H7 (cell line): ENCODE results near the gene TFR2. TPM values are rescaled to one million over a fixed set of nuclear protein-coding genes. Genes with fewer than 3 reads are reported as not detected.

Source experiments
- DNase-seq: peaks from one replicate; pipeline ENCODE4 v3.0.0; 2012
- H3K27me3 ChIP-seq: 2 replicates; pipeline ENCODE4 v1.6.0; 2011; ENCODE audit warnings: mild to moderate bottlenecking, low read length; ENCODE audit not compliant: control insufficient read depth, insufficient read depth
- H3K36me3 ChIP-seq: replicated peaks from 2 replicates; pipeline ENCODE4 v1.5.1; 2011; ENCODE audit warnings: low read length; ENCODE audit not compliant: control insufficient read depth, insufficient read depth
- H3K4me3 ChIP-seq: 2 replicates; pipeline ENCODE4 v1.5.1; 2011; ENCODE audit warnings: low read depth, mild to moderate bottlenecking, control low read depth, low read length, moderate library complexity; ENCODE audit not compliant: insufficient read depth
- total RNA-seq: library from RNA; depleted of rRNA; stranded (reverse); fragments of >200 nt; shearing (Covaris generic); gene quantifications from 2 replicates; pipeline ENCODE4 v1.2.3, GENCODE V29; 2014

Gene TFR2
- total RNA-seq, 1 experiment from 2014 or later: 2.0 TPM

DNA sequence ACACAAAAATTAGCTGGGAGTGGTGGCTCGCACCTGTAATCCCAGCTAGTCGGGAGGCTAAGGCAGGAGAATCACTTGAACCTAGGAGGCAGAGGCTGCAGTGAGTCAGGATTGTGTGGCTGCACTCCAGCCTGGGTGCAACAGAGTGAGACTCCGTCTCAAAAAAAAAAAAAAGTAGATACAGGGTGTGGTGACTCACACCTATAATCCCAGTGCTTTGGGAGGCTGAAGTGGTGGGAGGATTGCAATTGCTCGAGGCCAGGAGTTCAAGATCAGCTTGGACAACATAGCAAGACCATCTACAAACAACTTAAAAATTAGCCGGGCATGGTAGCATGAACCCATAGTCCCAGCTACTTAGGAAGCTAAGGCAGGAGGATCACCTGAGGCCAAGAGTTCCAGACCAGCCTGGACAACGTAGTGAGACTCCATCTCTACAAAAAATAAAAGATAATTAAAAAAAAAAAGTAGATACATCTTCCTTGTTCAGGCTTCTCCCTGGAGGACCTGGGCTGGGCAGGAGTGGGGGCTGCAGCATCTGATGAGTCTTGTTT is 27.0 kb downstream of the TFR2 start:
- Histone ChIP-seq H3K27me3 (peaks cover 5% of the 10 kb centered on the region; the same call in 1 of the 2 replicates), H3K36me3 (no peaks in the 10 kb centered on the region), H3K4me3 (no peak overlapping the region)
- no peak for DNase-seq

DNA sequence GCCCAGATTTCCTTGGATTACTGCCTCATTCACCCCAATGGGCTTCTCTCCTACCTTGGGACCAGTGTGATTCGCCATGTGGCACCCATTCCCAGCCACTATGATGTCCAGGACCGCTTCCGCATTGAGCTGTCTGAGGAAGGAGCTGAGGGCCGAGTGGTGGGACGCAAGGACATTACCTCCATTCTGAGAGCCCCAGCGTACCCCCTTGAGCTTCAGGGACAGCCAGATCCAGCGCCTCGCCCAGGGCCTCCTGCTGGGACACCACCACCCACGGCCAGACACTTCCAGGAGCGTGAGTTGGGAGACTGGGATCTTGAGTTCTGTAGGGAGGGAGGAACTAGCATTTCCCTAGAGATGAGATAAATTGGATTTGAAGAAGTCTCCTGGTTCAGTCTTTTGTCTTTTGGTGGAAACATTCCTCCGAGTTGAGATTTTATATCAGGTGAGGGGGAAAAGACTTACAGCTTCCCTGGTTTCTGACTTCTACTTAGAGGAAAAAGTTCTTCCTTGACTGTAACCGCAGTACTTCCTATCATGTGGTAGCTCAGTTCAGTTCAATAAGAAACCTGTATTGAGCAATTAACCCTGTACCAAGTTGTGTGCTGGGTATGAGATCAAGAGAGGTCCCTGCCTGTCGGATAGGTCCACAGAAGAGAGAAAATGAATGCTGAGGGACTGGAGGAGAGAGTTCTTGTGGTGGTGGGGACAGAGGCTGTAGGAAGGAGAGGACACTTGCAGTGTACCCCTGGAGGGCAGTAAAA is 27.8 kb downstream of the TFR2 start:
- DNase-seq: no peak
- Histone ChIP-seq H3K36me3 (no peaks in the 10 kb centered on the region), H3K4me3 (no peak overlapping the region), H3K27me3 (peaks cover 5% of the 10 kb centered on the region; the same call in 1 of the 2 replicates)

GRCh38 chr7:100612730-100613390 is 28.5 kb downstream of the TFR2 start:
- peak overlapping the region; percentile 61 for H3K4me3 ChIP-seq
- peak; percentile 77 for DNase-seq
- peaks cover 5% of the 10 kb centered on the region; the same call in 1 of the 2 replicates for H3K27me3 ChIP-seq
- H3K36me3 ChIP-seq: peaks cover under 1% of the 10 kb centered on the region; the same call in 1 of the 2 replicates

DNA sequence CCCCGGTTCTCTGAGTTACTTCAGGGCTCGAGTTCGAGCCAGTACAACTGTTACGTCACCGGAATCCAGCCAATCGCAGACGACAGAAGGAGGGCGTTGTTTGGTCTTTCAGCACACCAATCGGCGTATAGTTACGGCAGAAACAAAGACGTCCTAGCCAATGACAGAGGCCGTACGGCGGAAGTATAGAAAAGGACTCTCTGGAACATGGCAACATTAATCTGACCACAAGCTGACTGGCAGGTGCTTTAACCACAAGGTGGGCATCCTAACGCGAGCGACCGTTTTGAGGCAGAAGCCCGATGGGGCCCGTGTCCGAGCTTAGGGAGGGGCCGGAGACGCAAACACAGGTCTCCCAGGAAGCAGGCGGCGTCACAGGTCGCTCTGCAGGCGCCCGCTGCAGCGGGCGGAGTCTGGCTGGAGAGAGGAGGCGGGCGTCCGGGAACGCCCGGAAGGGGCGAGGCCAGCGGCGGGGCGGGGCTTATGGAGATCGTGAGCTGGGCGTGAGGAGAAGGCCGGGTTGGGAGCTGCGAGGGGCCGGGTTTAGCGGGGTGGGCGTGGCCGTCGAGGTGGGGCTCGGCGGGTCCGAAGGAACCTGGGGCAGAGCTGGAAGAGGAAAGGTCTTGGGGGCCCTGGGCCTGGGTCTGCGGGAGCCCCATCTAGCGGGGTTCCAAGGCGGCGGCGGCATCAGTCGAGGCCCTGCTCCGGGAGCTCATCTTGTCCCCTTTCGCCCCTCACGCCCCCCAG is 29.2 kb downstream of the TFR2 start, which contains the start of gene MOSPD3:
Gene MOSPD3, plus strand, starts transcription at position 558 of the 747 bp plus-strand sequence. CDS start 252 bp downstream, outside the sequence.
- H3K27me3 ChIP-seq: peaks cover 5% of the 10 kb centered on the region; the same call in 1 of the 2 replicates
- H3K4me3 ChIP-seq: peak within 1 kb of the TSS; percentile 61
- H3K36me3 ChIP-seq: peaks cover 2% of the 10 kb centered on the region; the same call in 1 of the 2 replicates
- peak; percentile 100 for DNase-seq

GRCh38 chr7:100609958-100610357 is 31.4 kb downstream of the TFR2 start:
- H3K36me3 ChIP-seq: peaks cover 2% of the 10 kb centered on the region
- H3K4me3 ChIP-seq: no peak overlapping the region
- DNase-seq: no peak
- peaks cover 20% of the 10 kb centered on the region for H3K27me3 ChIP-seq

DNA sequence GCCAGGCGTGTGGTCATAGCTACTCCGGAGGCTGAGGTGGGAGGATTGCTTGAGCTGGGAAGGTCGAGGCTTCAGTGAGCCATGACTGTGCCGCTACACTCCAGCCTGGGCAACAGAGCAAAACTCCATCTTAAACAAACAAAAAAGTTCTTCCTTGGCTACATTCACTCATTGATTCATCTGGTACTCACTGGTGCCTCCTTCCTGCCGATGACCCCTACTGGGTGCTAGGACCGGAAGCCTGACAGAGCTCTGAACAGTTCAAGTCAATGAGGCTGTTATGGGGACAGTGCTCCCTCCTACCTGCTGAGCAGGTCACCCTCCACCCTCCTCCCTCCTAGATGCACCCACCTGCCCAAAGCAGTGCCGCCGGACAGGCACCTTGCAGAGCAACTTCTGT is 34.2 kb downstream of the TFR2 start:
- H3K4me3 ChIP-seq: no peak overlapping the region
- DNase-seq: peak; percentile 20
- H3K27me3 ChIP-seq: peaks cover 16% of the 10 kb centered on the region
- peaks cover 2% of the 10 kb centered on the region for H3K36me3 ChIP-seq

GRCh38 chr7:100606313-100606712 is 35.0 kb downstream of the TFR2 start:
- Histone ChIP-seq H3K36me3 (peaks cover 2% of the 10 kb centered on the region), H3K27me3 (peaks cover 16% of the 10 kb centered on the region), H3K4me3 (no peak overlapping the region)
- DNase-seq: peak; percentile 25

DNA sequence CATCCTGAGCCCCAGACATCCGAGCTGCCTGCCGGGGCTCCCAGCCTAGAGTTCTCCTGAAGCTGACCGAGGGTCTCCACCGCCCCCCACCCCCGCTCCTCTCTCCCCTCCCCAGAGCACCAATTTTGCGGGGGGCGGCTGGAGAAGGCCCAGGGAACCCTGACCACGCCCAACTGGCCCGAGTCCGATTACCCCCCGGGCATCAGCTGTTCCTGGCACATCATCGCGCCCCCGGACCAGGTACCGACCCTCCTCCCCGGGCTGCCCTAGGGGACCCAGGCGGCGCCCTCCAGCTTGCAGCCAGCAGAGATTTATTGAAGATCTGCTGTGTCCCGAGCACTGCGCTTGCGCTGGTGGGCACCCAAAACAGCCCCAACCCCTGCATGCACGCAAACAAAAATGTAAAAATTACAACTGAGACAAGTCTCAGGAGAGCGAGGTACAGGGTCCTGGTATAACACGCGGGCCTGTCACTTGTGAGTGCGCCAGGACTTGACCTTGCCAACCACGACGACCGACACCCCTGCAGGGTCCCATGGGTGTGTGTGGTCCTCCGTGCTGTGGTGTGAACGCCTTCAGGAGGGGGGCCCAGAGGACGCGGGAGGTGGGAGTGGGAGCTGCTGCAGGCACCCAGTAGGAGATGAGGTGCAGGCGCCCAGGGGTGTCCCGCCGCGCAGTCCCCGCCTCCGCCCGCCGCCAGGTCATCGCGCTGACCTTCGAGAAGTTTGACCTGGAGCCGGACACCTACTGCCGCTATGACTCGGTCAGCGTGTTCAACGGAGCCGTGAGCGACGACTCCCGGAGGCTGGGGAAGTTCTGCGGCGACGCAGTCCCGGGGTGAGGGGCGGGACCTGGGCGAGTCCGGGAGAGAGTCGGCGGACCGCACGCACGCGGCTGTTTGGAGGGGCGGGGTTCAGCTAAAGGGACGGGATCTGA is 36.1 kb downstream of the TFR2 start:
- Histone ChIP-seq H3K4me3 (peak overlapping the region; percentile 69), H3K27me3 (peaks cover 16% of the 10 kb centered on the region), H3K36me3 (peaks cover 2% of the 10 kb centered on the region)
- DNase-seq: peak; percentile 91

- Histone ChIP-seq H3K27me3 (peaks cover 16% of the 10 kb centered on the region), H3K4me3 (peak overlapping the region; percentile 69), H3K36me3 (peaks cover 2% of the 10 kb centered on the region)
- DNase-seq: peak; percentile 99
These were observed 37.0 kb downstream of the TFR2 start for GRCh38 chr7:100604028-100604975.

GRCh38 chr7:100603726-100604027 is 37.7 kb downstream of the TFR2 start:
- no peak for DNase-seq
- Histone ChIP-seq H3K4me3 (peak overlapping the region; percentile 69), H3K27me3 (peaks cover 16% of the 10 kb centered on the region), H3K36me3 (peaks cover 2% of the 10 kb centered on the region)

- Histone ChIP-seq H3K4me3 (peak overlapping the region; percentile 69), H3K27me3 (peaks cover 16% of the 10 kb centered on the region), H3K36me3 (peaks cover 6% of the 10 kb centered on the region)
- peak; percentile 91 for DNase-seq
These were observed 38.2 kb downstream of the TFR2 start for GRCh38 chr7:100602889-100603725.

DNA sequence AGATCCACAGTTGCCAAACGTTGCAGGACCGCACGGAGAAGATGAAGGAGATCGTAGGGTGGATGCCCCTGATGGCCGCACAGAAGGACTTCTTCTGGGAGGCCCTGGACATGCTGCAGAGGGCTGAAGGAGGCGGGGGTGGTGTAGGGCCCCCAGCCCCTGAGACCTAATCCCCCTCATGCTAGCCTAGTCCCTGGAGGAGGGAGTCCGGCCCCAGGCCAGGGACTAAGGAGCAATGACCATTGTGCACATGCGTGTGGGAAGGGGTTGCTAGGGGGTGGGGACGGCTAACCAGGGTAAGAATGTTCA is 40.7 kb downstream of the TFR2 start:
- Histone ChIP-seq H3K4me3 (no peak overlapping the region), H3K27me3 (peaks cover 8% of the 10 kb centered on the region), H3K36me3 (peaks cover 7% of the 10 kb centered on the region)
- DNase-seq: no peak
